Mucosa of descending colon (tissue), 3 donors: ENCODE measurements around the gene ZBED4. TPM values are rescaled to one million over a fixed set of nuclear protein-coding genes. Genes with fewer than 3 reads are reported as not detected.

Experiments used
- ATAC-seq: fragments of 200-7000 bp; cut with Tn5 transposase; one replicate; pipeline ENCODE4 v1.9.1; 2020; ENCODE audit warnings: mild to moderate bottlenecking, moderate library complexity
- DNase-seq, 3 donors: peaks; one replicate each; pipeline ENCODE4 v3.0.0-alpha.2; 2020
- H3K36me3 ChIP-seq: fragments of 200-600 bp; one replicate; pipeline ENCODE4 v1.8.0; 2021; ENCODE audit warnings: low read depth, mild to moderate bottlenecking
- H3K4me1 ChIP-seq: fragments of 200-600 bp; one replicate; pipeline ENCODE4 v1.8.0; 2021; ENCODE audit warnings: low read depth, mild to moderate bottlenecking
- H3K4me3 ChIP-seq: fragments of 200-600 bp; one replicate; pipeline ENCODE4 v1.8.0; 2021; ENCODE audit warnings: mild to moderate bottlenecking
- H3K9me3 ChIP-seq: fragments of 200-600 bp; one replicate; pipeline ENCODE4 v1.8.0; 2021; ENCODE audit warnings: mild to moderate bottlenecking
- CTCF ChIP-seq: fragments of 200-600 bp; IDR thresholded peaks from one replicate; pipeline ENCODE4 v1.8.0; 2022; ENCODE audit warnings: antibody characterized with exemption, mild to moderate bottlenecking
- intact Hi-C, 2 donors: fragments of 100-400 bp; cut with DNase I in 1 of 2; cut with micrococcal nuclease in 1 of 2; formaldehyde crosslinking; loops; one replicate each; pipeline versions ENCODE4 v1.11.0 to v1.11.1; 2022; cut with DNase I, micrococcal nuclease
- total RNA-seq, 3 donors: library from RNA; stranded (reverse); fragmentation: NEBNext Ultra II Directional in 2 of 3; extraction: Animal tissue kit (Norgen Biotek cat#: 25700) in 2 of 3; gene quantifications; one replicate each; pipeline versions ENCODE4 v1.2.1 to v1.2.4, GENCODE V29; 2021 to 2023
- donor health status: DM: no; HTN: no; CAD: no; lungs with moderate emphysema.
- donor health status: DM: no; HTN: no; CAD: no.
- donor health status: DM: no; HTN: yes; CAD: no.

ZBED4 gene
- total RNA-seq, 3 donors from 2014 or later, result 13.7 to 18.2 (median 18.1) TPM

DNA sequence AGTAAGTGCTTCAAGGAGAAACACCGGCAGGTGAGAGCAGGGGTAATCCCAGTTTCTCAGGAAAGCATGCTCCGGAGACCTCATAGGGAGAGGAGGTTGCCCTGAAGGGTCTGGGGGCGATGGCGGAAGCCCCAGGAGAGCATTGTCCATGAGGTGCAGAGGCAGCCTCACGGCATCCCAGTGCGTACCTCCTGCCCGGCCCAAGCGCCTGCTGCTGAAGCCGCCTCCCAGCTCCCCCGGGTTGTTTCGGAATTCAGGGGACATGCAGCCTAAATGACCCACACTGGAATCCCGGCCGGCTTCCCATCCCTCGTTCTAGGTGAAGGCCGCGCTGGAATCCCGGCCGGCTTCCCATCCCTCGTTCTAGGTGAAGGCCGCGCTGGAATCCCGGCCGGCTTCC is 2.7 kb downstream of the ZBED4 start:
- ATAC-seq (no peak), DNase-seq (no peak)
- H3K4me1 ChIP-seq, result peaks cover 12% of the 10 kb centered on the region
- no peaks in the 10 kb centered on the region for H3K36me3 ChIP-seq
- intact Hi-C loops, result no loop called here
- H3K9me3 ChIP-seq, result no peaks in the 10 kb centered on the region
- no peak for TF ChIP-seq CTCF
- no peak overlapping the region for H3K4me3 ChIP-seq

GRCh38 chr22:49856766-49857618 is 3.3 kb downstream of the ZBED4 start:
- Histone ChIP-seq H3K36me3 (no peaks in the 10 kb centered on the region), H3K4me3 (no peak overlapping the region), H3K9me3 (no peaks in the 10 kb centered on the region), H3K4me1 (peaks cover 12% of the 10 kb centered on the region)
- TF ChIP-seq CTCF, result no peak
- intact Hi-C loops, result no loop called here
- ATAC-seq, result no peak
- DNase-seq, result no peak

- intact Hi-C loops, result no loop called here
- Histone ChIP-seq H3K9me3 (no peaks in the 10 kb centered on the region), H3K4me3 (no peak overlapping the region), H3K4me1 (peaks cover 12% of the 10 kb centered on the region), H3K36me3 (no peaks in the 10 kb centered on the region)
- no peak for DNase-seq
- TF ChIP-seq CTCF, result no peak
- ATAC-seq, result no peak
These were observed 5.2 kb downstream of the ZBED4 start for GRCh38 chr22:49858827-49859226.

DNA sequence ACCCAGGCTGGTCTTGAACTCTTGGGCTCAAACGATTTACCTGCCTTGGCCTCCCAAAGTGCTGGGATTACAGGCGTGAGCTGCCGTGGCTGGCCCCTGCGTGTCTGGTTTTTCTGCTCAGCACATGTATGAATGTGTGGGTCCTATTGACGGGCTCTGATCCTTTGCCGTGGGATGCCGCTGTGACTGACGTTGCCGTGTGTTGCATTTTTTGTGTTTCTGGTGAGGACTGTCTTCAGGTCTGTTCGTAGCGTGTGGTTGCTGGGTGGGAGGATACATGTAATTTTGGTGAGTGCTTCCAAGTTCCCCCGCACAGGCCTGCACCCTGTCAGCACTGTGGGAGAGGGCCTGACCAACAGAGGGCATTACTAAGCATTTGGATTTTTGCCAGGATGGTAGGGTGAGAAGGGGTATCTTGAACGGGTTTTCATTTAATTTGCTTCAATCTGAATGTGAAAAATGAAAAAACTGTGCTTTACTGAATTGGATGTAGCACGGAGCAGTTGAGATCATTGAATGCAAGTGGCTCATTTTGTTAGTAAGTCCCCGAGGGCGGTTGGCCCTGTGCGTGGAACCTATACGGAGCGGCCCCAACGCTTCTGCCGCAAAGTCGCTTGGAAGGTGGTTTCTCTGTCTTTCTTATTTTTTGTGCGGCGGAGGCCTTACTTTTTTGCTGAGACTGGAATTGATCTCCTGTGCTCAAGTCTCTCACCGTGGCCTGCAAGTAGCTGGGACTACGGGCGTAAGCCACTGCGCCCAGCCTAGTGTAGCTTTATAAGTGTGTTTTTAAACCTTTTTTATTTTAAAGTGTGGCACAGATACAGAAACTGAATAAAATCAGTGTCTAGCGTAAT is 8.2 kb downstream of the ZBED4 start:
- intact Hi-C loops, result no loop called here
- no peak for TF ChIP-seq CTCF
- DNase-seq (no peak), ATAC-seq (no peak)
- Histone ChIP-seq H3K9me3 (peaks cover 18% of the 10 kb centered on the region), H3K36me3 (no peaks in the 10 kb centered on the region), H3K4me3 (no peak overlapping the region), H3K4me1 (no peaks in the 10 kb centered on the region)

DNA sequence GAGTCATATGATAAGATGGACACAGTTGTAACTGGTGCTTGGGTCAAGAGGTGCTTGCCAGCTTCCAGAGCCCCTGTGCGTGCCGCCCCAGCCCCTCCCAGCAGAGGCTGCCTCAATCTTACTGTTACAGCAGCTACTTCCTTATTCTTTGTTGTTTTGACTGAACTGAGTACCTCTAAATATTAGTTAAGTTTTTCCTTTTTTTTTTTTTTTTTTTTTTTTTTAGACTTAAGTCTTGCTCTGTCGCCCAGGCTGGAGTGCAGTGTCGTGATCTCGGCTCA is 8.8 kb downstream of the ZBED4 start:
- Histone ChIP-seq H3K4me1 (no peaks in the 10 kb centered on the region), H3K36me3 (no peaks in the 10 kb centered on the region), H3K4me3 (no peak overlapping the region), H3K9me3 (peaks cover 20% of the 10 kb centered on the region)
- ATAC-seq (no peak), DNase-seq (no peak)
- intact Hi-C loops, result no loop called here
- no peak for TF ChIP-seq CTCF
